Testis (tissue), 2 donors: ENCODE measurements around the gene CST8.

Source experiments
- POLR2A ChIP-seq: fragments of 450-650 bp; IDR thresholded peaks from one replicate; pipeline ENCODE4 v1.6.1; 2017; ENCODE audit warnings: antibody characterized with exemption, mild to moderate bottlenecking, moderate library complexity
- TF ChIP-seq, protein P1 (sequence below), 3 experiments: fragments of 450-650 bp in 2 of 3; fragments of 200-600 bp in 1 of 3; sonication (generic) in 1 of 3; IDR thresholded peaks; one replicate each; pipeline ENCODE4 v1.5.1; 2016 to 2019; ENCODE audit warnings: antibody characterized with exemption in 3 of 3, mild to moderate bottlenecking in 2 of 3, moderate library complexity in 1 of 3

DNA sequence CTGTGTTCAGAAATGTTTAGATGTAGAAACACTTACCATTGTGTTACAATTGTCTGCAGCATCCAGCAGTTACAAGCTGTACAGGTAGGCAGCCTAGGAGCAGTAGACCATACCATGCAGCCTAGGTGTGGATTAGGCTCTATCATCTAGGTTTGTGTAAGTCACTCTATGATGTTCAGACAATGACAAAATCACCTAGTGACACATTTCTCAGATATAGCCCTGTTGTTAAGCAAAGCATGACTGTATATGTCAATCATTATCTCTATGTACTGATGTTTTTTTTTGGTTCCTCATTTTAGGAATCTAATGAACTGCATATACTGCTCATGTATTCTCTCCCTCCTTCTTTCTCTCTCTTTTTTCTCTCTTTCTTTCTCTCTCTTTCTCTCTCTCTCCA is 22.2 kb downstream of the CST8 start:
- TF ChIP-seq POLR2A: no peak
- TF ChIP-seq, protein P1, sequence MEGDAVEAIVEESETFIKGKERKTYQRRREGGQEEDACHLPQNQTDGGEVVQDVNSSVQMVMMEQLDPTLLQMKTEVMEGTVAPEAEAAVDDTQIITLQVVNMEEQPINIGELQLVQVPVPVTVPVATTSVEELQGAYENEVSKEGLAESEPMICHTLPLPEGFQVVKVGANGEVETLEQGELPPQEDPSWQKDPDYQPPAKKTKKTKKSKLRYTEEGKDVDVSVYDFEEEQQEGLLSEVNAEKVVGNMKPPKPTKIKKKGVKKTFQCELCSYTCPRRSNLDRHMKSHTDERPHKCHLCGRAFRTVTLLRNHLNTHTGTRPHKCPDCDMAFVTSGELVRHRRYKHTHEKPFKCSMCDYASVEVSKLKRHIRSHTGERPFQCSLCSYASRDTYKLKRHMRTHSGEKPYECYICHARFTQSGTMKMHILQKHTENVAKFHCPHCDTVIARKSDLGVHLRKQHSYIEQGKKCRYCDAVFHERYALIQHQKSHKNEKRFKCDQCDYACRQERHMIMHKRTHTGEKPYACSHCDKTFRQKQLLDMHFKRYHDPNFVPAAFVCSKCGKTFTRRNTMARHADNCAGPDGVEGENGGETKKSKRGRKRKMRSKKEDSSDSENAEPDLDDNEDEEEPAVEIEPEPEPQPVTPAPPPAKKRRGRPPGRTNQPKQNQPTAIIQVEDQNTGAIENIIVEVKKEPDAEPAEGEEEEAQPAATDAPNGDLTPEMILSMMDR (IDR thresholded peaks at IDR 0.05): no peak
